ENCODE measurements around the gene TAF10.

Gene TAF10

GRCh38 chr11:6596239-6596877 is 15.7 kb downstream of the TAF10 start:
- no peak for DNase-seq (ENCODE audit: low read depth in 2 of 2)
- TF ChIP-seq CTCF (IDR thresholded peaks at IDR 0.05; ENCODE audit: low read depth, low read length) = no peak
- H3K4me3 ChIP-seq (replicated peaks in 1 of 2; ENCODE audit: low read depth in 2 of 2, low read length in 2 of 2) = no peak overlapping the region

- TF ChIP-seq CTCF (IDR thresholded peaks at IDR 0.05; ENCODE audit: low read depth, low read length) = no peak
- H3K4me3 ChIP-seq (replicated peaks in 1 of 2; ENCODE audit: low read depth in 2 of 2, low read length in 2 of 2) = no peak overlapping the region
- peak in 1 of 2 donors; percentile 14 for DNase-seq (ENCODE audit: low read depth in 2 of 2)
Observed at GRCh38 chr11:6594142-6594768, 17.8 kb downstream of the TAF10 start.

- H3K4me3 ChIP-seq (replicated peaks in 1 of 2; ENCODE audit: low read depth in 2 of 2, low read length in 2 of 2) = no peak overlapping the region
- no peak for TF ChIP-seq CTCF (IDR thresholded peaks at IDR 0.05; ENCODE audit: low read depth, low read length)
- DNase-seq (ENCODE audit: low read depth in 2 of 2) = no peak
Observed at GRCh38 chr11:6588018-6588417, 24.0 kb downstream of the TAF10 start.

GRCh38 chr11:6587360-6587953 is 24.6 kb downstream of the TAF10 start:
- TF ChIP-seq CTCF (IDR thresholded peaks at IDR 0.05; ENCODE audit: low read depth, low read length) = no peak
- no peak overlapping the region for H3K4me3 ChIP-seq (replicated peaks in 1 of 2; ENCODE audit: low read depth in 2 of 2, low read length in 2 of 2)
- DNase-seq (ENCODE audit: low read depth in 2 of 2) = no peak

- peak in 1 of 2 donors; percentile 53 for DNase-seq (ENCODE audit: low read depth in 2 of 2)
- no peak for TF ChIP-seq CTCF (IDR thresholded peaks at IDR 0.05; ENCODE audit: low read depth, low read length)
- peak overlapping the region in 1 of 2 donors; percentile 11 for H3K4me3 ChIP-seq (replicated peaks in 1 of 2; ENCODE audit: low read depth in 2 of 2, low read length in 2 of 2)
Observed at GRCh38 chr11:6586434-6587359, 25.3 kb downstream of the TAF10 start.

- no peak for TF ChIP-seq CTCF (IDR thresholded peaks at IDR 0.05; ENCODE audit: low read depth, low read length)
- H3K4me3 ChIP-seq (replicated peaks in 1 of 2; ENCODE audit: low read depth in 2 of 2, low read length in 2 of 2) = no peak overlapping the region
- no peak for DNase-seq (ENCODE audit: low read depth in 2 of 2)
Observed at GRCh38 chr11:6584528-6584927, 27.5 kb downstream of the TAF10 start.

Measured in cardiac fibroblast (primary cell).